ENCODE results near the gene AOAH. TPM values are rescaled to one million over a fixed set of nuclear protein-coding genes. Genes with fewer than 3 reads are reported as not detected.
A peak's percentile ranks its signal among the peaks of the same experiment; 100 is the strongest.

Gene AOAH
- total and polyA plus RNA-seq, 2 donors from 2014 or later: 2.7 to 24.7 TPM

DNA sequence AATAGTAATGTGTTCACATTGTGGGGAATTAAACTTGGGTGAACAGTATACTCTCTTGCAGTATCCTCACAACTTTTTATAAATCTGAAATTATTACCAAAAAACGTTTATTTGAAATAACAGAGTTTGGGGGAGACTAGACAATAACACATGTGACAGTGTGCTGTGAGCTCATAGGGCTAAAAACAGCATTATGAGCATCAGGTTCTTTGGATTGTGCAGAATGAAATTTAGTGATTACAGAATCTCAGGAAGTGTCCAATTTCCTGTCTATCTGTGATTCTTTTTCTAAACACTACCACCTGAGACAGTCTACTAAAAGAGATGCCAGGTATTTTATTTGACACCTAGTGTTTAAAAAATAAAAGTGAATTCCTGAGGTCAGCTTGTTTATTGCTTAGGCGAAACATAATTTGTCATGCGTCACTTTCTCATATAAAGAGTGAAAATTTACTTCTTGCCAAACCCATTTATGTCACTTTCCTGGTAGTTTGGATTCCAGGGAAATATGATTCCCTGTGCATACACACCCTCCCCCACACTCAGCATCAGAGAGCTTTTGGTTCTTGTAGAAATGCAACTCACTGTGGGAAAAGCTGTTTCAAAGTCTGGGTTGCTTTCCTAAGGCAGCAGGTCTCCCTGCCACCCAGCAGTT lies 71.2 kb downstream of the AOAH start:
- Histone ChIP-seq H3K36me3 (ENCODE audit: control insufficient read depth in 2 of 3, insufficient read depth in 3 of 3, low read length in 3 of 3) (no peaks in the 10 kb centered on the region), H3K4me1 (ENCODE audit: control insufficient read depth in 2 of 3, insufficient read depth in 2 of 3, low read depth in 1 of 3, low read length in 3 of 3) (no peaks in the 10 kb centered on the region), H3K27ac (ENCODE audit: low read depth in 2 of 2, low read length in 2 of 2) (no peak overlapping the region), H3K4me3 (ENCODE audit: low read length in 3 of 3) (no peak overlapping the region), H3K9ac (ENCODE audit: low read length in 3 of 3) (no peak overlapping the region), H3K27me3 (ENCODE audit: control insufficient read depth, insufficient read depth, low read length) (no peaks in the 10 kb centered on the region), H3K9me3 (ENCODE audit: control insufficient read depth in 2 of 3, insufficient read depth in 1 of 3, low read length in 3 of 3) (no peaks in the 10 kb centered on the region)
- intact Hi-C loops (cut with DNase I): no loop called here
- DNase-seq (peak in 3 of 5 donors; percentile 61 to 72 (median 70)), FAIRE-seq (no peak)
- no peak for TF ChIP-seq CTCF (IDR thresholded peaks at IDR 0.05; ENCODE audit: borderline replicate concordance, extremely low read depth, insufficient read depth)

DNA sequence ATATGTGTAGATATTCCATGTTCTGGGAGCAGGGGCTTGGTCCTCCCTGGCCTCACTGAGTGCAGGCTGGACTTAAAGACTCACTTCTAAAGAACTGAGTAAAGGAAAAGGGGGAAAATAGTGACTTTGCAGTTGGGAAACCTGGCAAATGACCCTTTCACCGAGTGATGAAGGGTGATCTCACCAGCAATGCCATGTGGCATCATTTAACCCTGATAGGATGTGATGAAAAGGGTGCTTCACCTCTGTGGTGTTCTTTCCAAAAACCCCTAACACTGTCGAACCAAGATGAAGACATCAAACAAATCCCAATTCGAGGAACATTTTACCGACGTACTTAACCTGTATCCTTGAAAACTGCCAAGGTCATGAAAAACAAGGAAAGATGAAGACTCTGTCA lies 71.9 kb downstream of the AOAH start:
- no peaks in the 10 kb centered on the region for H3K27me3 ChIP-seq (ENCODE audit: control insufficient read depth, insufficient read depth, low read length)
- no peak for FAIRE-seq
- H3K9ac ChIP-seq (ENCODE audit: low read length in 3 of 3): no peak overlapping the region
- no peaks in the 10 kb centered on the region for H3K36me3 ChIP-seq (ENCODE audit: control insufficient read depth in 2 of 3, insufficient read depth in 3 of 3, low read length in 3 of 3)
- no peak overlapping the region for H3K27ac ChIP-seq (ENCODE audit: low read depth in 2 of 2, low read length in 2 of 2)
- H3K4me1 ChIP-seq (ENCODE audit: control insufficient read depth in 2 of 3, insufficient read depth in 2 of 3, low read depth in 1 of 3, low read length in 3 of 3): no peaks in the 10 kb centered on the region
- no peak overlapping the region for H3K4me3 ChIP-seq (ENCODE audit: low read length in 3 of 3)
- intact Hi-C loops (cut with DNase I): no loop called here
- no peak for TF ChIP-seq CTCF (IDR thresholded peaks at IDR 0.05; ENCODE audit: borderline replicate concordance, extremely low read depth, insufficient read depth)
- no peaks in the 10 kb centered on the region for H3K9me3 ChIP-seq (ENCODE audit: control insufficient read depth in 2 of 3, insufficient read depth in 1 of 3, low read length in 3 of 3)
- DNase-seq: no peak

DNA sequence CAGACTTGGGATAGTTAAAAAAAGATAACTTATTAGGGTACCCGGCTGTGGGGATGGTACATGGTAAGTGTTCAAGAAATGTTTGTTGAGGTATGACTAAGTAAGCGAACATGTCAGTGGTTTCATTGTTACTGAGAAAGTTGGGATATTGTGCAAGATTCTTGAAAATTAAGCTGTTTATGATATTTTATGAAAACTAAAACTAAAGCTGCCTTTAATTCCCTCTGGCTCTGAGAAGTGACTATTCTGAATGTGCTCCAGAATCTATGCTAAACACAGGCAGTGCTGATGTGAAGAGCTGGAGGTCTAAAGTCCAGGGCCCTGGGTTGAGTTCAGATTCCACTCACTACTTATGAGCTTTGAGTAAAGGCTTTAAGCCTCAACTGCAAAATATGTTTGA lies 72.9 kb downstream of the AOAH start:
- DNase-seq: no peak
- no peak overlapping the region for H3K9ac ChIP-seq (ENCODE audit: low read length in 3 of 3)
- no peak for FAIRE-seq
- H3K4me3 ChIP-seq (ENCODE audit: low read length in 3 of 3): no peak overlapping the region
- H3K36me3 ChIP-seq (ENCODE audit: control insufficient read depth in 2 of 3, insufficient read depth in 3 of 3, low read length in 3 of 3): no peaks in the 10 kb centered on the region
- no peak for TF ChIP-seq CTCF (IDR thresholded peaks at IDR 0.05; ENCODE audit: borderline replicate concordance, extremely low read depth, insufficient read depth)
- no peaks in the 10 kb centered on the region for H3K9me3 ChIP-seq (ENCODE audit: control insufficient read depth in 2 of 3, insufficient read depth in 1 of 3, low read length in 3 of 3)
- intact Hi-C loops (cut with DNase I): no loop called here
- H3K4me1 ChIP-seq (ENCODE audit: control insufficient read depth in 2 of 3, insufficient read depth in 2 of 3, low read depth in 1 of 3, low read length in 3 of 3): no peaks in the 10 kb centered on the region
- no peak overlapping the region for H3K27ac ChIP-seq (ENCODE audit: low read depth in 2 of 2, low read length in 2 of 2)
- H3K27me3 ChIP-seq (ENCODE audit: control insufficient read depth, insufficient read depth, low read length): no peaks in the 10 kb centered on the region

Measured in kidney (tissue), 14 donors.